Mesangial cell (primary cell): Measurements from ENCODE around the gene KAT8. TPM values are rescaled to one million over a fixed set of nuclear protein-coding genes. Genes with fewer than 3 reads are reported as not detected.

ENCODE experiments used
- total RNA-seq: library from RNA; depleted of rRNA; stranded (reverse); fragments of >200 nt; gene quantifications from 2 replicates; pipeline ENCODE4 v1.2.3, GENCODE V29; 2015

KAT8 gene
- 31.8 and 47.4 TPM in 2 replicates for total RNA-seq

DNA sequence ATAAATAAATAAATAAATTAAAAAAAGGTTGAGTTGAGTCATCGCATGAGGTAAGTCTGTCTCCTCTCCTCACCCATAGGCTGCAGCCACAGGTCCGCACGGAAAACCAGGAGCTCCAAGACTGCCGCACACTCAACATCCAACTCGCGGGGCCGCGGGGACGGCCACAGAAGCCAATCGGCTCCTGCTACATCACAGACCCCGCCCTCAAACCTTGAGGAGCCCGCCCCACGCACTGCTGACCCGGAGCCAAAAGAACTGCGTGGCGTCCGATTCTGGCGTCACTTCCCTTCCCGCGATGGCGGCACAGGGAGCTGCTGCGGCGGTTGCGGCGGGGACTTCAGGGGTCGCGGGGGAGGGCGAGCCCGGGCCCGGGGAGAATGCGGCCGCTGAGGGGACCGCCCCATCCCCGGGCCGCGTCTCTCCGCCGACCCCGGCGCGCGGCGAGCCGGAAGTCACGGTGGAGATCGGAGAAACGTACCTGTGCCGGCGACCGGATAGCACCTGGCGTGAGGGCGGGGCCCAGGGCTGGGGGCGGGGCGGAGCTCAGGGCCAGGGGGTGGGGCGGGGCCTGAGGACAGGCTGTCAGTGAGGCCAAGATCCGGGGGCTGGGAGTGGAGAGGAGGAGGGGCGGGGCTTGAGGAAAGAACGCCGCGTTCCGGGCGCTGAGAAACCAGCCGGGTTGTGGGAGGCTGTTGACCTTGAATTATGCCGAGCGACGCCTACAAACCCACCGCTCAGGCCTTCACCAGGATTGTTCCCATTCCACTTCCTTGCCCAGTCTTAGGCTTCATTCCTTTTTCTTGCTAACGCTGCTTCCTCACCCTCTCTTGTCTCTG lies at the start of gene KAT8:
Gene KAT8, plus strand, starts transcription at position 281 of the 839 bp plus-strand sequence. Its CDS starts 18 bp downstream, at position 299.

GRCh38 chr16:31073970-31074813 lies 43.3 kb upstream of the KAT8 start, which contains the start of the genes ZNF646 and ZNF668:
TSS of gene ZNF646 (plus strand) at chr16:31074422. CDS start at chr16:31076325, 1,903 bp downstream.
TSS of gene ZNF668 (minus strand) at chr16:31074240. CDS start at chr16:31064459, 9,781 bp downstream.

DNA sequence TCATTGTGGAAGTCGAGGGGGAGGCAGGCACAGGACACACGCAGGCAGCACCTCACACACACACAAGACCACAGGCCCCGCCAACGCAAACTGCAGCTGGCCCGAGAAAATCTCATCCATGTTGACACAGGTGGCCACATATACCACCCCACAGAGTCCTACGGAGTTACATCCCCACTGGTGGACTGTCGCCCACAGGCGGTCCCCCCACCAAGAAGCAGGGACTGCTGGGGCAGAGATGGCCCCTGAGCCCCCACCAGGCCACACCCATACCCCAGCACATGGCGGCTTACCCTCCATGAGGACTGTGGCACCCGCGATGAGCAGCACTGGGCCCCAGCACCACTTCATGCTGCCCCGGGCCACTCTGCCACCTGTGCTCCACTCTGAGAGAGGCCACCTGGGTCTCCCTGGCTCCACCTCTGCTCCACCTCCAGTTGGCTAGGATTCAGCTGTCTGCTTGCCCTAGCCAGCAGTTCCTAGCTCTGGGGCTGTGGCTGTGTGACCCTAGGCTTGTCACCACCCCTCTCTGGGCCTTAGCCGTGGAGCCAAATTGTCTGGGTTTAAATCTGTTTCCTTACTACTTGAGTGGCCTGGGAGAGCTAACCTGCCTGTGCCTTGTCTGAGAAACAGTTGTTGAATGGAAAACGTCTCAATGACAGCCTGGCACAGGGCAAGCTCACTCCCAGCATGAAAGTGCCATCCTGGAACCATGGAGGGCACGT lies 28.8 kb upstream of the KAT8 start, which contains the start of gene PRSS53:
Gene PRSS53, minus strand, starts transcription at position 485 of the 725 bp plus-strand sequence. Its CDS starts 134 bp downstream, at position 351.

DNA sequence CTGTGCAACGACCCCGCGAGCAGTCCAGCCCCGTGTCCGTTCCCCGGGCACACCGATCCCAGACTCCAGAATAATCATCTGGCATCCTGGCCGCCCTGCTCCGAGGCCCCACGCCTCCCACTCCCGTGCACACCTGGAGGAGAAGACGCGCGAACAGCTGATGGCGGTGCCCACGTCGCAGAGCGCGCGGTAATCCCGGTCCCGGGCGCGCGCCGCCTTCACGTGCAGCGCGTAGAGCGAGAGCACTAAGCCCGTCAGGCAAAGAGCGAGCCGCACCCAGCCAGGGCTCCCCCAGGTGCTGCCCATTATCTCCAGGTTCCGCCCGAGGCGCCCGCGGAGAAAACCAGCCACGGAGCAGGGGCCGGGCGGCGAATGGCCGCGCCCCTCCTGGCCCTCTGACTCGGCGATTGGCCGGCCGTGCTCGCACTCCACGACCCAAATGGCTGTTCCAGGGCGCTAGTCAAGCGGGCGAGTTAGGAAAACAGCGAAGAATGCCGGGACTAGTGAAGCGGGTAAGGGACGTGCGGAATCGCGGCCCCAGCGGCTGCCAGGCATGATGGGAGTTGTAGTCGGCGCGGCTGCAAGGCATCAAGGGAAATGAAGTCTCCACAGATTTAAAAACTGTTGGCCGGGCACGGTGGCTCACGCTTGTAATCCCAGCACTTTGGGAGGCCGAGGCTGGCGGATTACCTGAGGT lies 22.9 kb upstream of the KAT8 start, which contains the start of gene VKORC1:
Gene VKORC1, minus strand, starts transcription at position 374 of the 697 bp plus-strand sequence. Its CDS starts 68 bp downstream, at position 306.

GRCh38 chr16:31108035-31108793 lies 9.2 kb upstream of the KAT8 start, which contains the start of gene BCKDK:
TSS of gene BCKDK (plus strand) at chr16:31108386. CDS start at chr16:31109224, 838 bp downstream.

GRCh38 chr16:31135535-31136286 lies 18.2 kb downstream of the KAT8 start, which contains the start of gene PRSS8:
TSS of gene PRSS8 (minus strand) at chr16:31135727. CDS start at chr16:31135498, 229 bp downstream.

DNA sequence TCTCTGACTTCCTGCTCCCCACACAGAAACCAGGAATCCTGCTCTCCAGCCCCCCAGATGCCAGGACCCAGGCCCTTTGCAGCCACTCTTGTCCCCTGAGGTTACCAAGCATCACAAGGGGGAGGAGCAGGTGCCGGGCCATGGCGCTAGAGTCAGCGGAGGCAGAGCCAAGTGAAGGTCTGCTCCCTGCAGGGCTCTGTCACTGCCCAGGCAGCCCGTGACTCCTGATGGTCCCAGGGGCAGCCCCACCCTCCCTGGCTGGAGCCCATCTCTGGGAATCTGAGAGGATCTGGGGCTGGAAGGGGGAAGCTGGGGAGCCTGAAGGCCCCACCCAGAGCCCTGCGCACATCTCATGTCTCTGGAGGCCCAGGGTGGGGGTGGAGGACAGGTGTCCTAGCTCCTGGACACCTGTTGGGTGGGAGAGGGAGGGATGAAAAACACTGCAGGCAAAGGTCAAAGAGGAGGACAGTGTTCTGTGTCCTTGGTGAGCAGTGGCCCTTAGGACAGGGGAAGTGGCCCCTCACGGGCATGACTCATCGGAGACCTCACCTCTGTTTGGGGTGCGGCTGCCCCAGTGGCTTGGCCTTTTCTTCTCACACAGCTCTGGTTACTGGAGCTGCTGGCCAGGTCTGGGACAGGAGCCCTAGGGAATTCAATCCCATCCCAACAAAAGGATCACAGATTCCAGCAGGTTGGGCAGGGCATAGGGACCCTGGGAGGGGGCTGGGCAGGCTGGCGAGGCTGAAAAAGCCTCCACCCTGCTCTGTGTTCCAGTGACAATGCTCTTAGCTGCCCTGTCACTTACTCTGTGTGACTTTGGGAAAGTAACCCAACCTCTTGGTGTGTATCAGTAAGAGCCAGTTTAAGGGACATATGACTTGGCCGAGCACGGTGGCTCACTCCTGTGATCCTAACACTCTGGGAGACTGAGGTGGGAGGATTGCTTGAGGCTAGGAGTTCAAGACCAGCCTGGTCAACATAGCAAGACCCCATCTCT lies 32.7 kb downstream of the KAT8 start, which contains the start of gene PRSS36:
Gene PRSS36, minus strand, starts transcription at position 173 of the 997 bp plus-strand sequence. Its CDS starts 31 bp downstream, at position 142.

DNA sequence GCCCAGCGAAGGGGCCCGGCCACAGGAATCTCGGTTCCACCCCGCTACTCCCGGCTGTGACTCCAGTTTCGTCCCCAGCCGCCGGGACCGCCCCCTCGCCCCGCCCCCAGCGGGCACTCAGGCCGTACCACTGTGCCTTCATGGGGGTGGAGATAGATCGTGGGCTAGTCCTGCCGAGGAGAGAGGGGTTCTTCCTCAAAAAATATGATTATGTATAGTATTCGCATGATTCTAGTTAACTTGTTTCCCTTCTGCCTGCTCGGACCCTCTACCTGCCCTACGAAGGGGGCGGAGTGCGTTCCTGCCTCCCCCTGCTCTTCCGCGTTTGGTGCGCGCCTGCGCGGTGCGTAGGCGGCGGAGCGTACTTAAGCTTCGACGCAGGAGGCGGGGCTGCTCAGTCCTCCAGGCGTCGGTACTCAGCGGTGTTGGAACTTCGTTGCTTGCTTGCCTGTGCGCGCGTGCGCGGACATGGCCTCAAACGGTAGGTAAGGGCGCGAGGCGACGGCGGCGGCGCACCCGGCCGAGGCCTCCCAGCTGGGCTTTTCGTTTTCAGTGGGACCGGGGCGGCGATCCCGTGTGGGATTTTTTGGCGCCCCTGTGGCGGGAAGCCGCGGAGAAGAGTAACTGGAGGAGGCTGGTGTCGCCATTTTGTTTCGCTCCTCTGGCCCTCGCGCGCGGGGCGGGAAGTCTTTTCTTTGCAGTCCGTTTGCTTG lies 62.4 kb downstream of the KAT8 start, which contains the start of gene FUS:
Gene FUS, plus strand, starts transcription at position 393 of the 713 bp plus-strand sequence. Its CDS starts 76 bp downstream, at position 469.

Other genes with a start within 250 kb of the KAT8 start
- gene BCL7C, start 223.6 kb upstream of the KAT8 start, total RNA-seq, result 60.0 and 62.7 TPM in 2 replicates
- gene CTF1, start 221.1 kb upstream of the KAT8 start, total RNA-seq, result 2.8 and 6.8 TPM in 2 replicates
- gene FBXL19, start 194.1 kb upstream of the KAT8 start, total RNA-seq, result 31.8 and 37.6 TPM in 2 replicates
- 24.4 and 95.3 TPM in 2 replicates for gene ORAI3, start 168.6 kb upstream of the KAT8 start, total RNA-seq
- gene SETD1A, start 159.9 kb upstream of the KAT8 start, total RNA-seq, result 6.5 and 8.0 TPM in 2 replicates
- 11.2 and 64.7 TPM in 2 replicates for gene HSD3B7, start 132.5 kb upstream of the KAT8 start, total RNA-seq
- 0.63 and 0.65 TPM in 2 replicates for gene STX1B, start 107.0 kb upstream of the KAT8 start, total RNA-seq
- 20.9 and 23.1 TPM in 2 replicates for gene STX4, start 84.1 kb upstream of the KAT8 start, total RNA-seq
- gene ZNF668, start 43.4 kb upstream of the KAT8 start, total RNA-seq, result 13.4 and 14.2 TPM in 2 replicates
- gene ZNF646, start 43.2 kb upstream of the KAT8 start, total RNA-seq, result 12.7 and 22.7 TPM in 2 replicates
- gene PRSS53, start 28.7 kb upstream of the KAT8 start, total RNA-seq, result 0.81 and 1.6 TPM in 2 replicates
- 217 and 229 TPM in 2 replicates for gene VKORC1, start 22.9 kb upstream of the KAT8 start, total RNA-seq
- 88.5 and 103 TPM in 2 replicates for gene BCKDK, start 9.3 kb upstream of the KAT8 start, total RNA-seq
- gene PRSS8, start 18.1 kb downstream of the KAT8 start, total RNA-seq, result 2.6 and 13.1 TPM in 2 replicates
- 1.1 and 7.9 TPM in 2 replicates for gene PRSS36, start 32.4 kb downstream of the KAT8 start, total RNA-seq
- 43.7 and 78.9 TPM in 2 replicates for gene FUS, start 62.5 kb downstream of the KAT8 start, total RNA-seq
- gene PYCARD, start 85.1 kb downstream of the KAT8 start, total RNA-seq, result 37.3 and 88.6 TPM in 2 replicates
- gene TRIM72, start 96.5 kb downstream of the KAT8 start, total RNA-seq, result not detected in 2 replicates
- gene PYDC1, start 99.5 kb downstream of the KAT8 start, total RNA-seq, result not detected in 2 replicates
- gene ITGAM, start 142.3 kb downstream of the KAT8 start, total RNA-seq, result 2.1 TPM in 1 of 2 replicates, not detected in the other
- gene ITGAX, start 237.5 kb downstream of the KAT8 start, total RNA-seq, result under 0.01 TPM in 2 replicates